Esophagus squamous epithelium (tissue), 4 donors: ENCODE results near the gene UHRF2.

Experiments used
- POLR2A ChIP-seq, 4 donors: fragments of 450-650 bp; IDR thresholded peaks; one replicate each; pipeline ENCODE4 v1.6.1; 2017; ENCODE audit warnings: antibody characterized with exemption in 4 of 4, mild to moderate bottlenecking in 4 of 4, moderate library complexity in 3 of 4
- TF ChIP-seq, protein P1 (sequence below), 6 experiments: fragments of 450-650 bp in 4 of 6; fragments of 200-600 bp in 2 of 6; sonication (generic) in 2 of 6; IDR thresholded peaks; one replicate each; pipeline ENCODE4 v1.5.1; 2016 to 2019; ENCODE audit warnings: antibody characterized with exemption in 6 of 6, mild to moderate bottlenecking in 4 of 6, moderate library complexity in 4 of 6

DNA sequence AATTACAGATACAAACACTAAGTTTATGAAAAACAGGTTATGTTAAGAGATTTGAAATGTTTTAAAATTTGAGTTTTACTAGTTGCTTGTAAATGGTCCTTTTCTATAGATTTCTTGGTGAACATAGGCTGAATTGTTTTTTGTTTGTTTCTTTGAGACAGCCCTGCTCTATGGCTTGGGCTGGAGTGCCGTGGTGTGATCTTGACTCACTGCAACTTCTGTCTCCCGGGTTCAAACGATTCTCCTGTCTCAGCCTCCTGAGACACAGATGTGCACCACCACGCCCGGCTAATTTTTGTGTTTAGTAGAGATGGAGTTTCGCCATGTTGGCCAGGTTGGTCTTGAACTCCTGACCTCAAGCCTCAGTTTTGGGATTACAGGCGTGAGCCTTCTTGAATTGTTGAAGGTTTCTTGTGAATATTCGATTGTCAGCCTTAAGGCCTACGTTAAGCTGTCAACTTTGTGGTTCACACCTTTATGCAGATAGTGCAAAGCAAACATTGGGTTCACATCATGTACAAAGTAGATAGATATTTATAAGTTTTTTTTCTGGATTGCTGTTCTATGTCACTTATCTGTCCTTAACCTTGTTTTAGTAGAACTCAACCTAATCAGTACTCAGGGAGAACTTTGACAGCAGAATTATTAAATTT, 26.2 kb downstream of the UHRF2 start:
- TF ChIP-seq, protein P1, sequence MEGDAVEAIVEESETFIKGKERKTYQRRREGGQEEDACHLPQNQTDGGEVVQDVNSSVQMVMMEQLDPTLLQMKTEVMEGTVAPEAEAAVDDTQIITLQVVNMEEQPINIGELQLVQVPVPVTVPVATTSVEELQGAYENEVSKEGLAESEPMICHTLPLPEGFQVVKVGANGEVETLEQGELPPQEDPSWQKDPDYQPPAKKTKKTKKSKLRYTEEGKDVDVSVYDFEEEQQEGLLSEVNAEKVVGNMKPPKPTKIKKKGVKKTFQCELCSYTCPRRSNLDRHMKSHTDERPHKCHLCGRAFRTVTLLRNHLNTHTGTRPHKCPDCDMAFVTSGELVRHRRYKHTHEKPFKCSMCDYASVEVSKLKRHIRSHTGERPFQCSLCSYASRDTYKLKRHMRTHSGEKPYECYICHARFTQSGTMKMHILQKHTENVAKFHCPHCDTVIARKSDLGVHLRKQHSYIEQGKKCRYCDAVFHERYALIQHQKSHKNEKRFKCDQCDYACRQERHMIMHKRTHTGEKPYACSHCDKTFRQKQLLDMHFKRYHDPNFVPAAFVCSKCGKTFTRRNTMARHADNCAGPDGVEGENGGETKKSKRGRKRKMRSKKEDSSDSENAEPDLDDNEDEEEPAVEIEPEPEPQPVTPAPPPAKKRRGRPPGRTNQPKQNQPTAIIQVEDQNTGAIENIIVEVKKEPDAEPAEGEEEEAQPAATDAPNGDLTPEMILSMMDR (IDR thresholded peaks at IDR 0.05) = no peak
- TF ChIP-seq POLR2A (IDR thresholded peaks at IDR 0.05) = no peak
